Spinal cord (tissue), 10 donors: ENCODE results near the gene KRT39. TPM values are rescaled to one million over a fixed set of nuclear protein-coding genes. Genes with fewer than 3 reads are reported as not detected.

Experiments used
- DNase-seq, 6 donors: peaks; one replicate each; pipeline versions ENCODE4 v3.0.0 to v3.0.0-alpha.2; 2013 to 2015; ENCODE audit warnings: low spot score in 6 of 6, low read depth in 4 of 6
- H3K27ac ChIP-seq: one replicate; pipeline ENCODE4 v1.5.1; 2013; ENCODE audit warnings: low read depth, low read length, control low read depth
- H3K27me3 ChIP-seq: one replicate; pipeline ENCODE4 v1.6.1; 2013; ENCODE audit warnings: low read length; ENCODE audit not compliant: control insufficient read depth, insufficient read depth
- H3K36me3 ChIP-seq: one replicate; pipeline ENCODE4 v1.6.1; 2013; ENCODE audit warnings: low read length; ENCODE audit not compliant: control insufficient read depth, insufficient read depth
- H3K4me1 ChIP-seq: one replicate; pipeline ENCODE4 v1.6.1; 2013; ENCODE audit warnings: low read length; ENCODE audit not compliant: control insufficient read depth, insufficient read depth
- H3K4me3 ChIP-seq: one replicate; pipeline ENCODE4 v1.5.1; 2013; ENCODE audit warnings: low read depth, low read length, control low read depth
- H3K9me3 ChIP-seq: one replicate; pipeline ENCODE4 v1.6.1; 2013; ENCODE audit warnings: low read length; ENCODE audit not compliant: control insufficient read depth, insufficient read depth
- WGBS: methylation state at CpG from one replicate; pipeline ENCODE4 v1.1.5; 2013; ENCODE audit warnings: missing lambda C conversion rate; ENCODE audit not compliant: insufficient coverage; 5-methylcytosine and 5-hydroxymethylcytosine counted together
- polyA plus RNA-seq, 2 donors: library from polyadenylated mRNA; unstranded; fragments of 120-200 nt; gene quantifications; one replicate each; pipeline ENCODE4 v1.2.1, GENCODE V29; 2013; ENCODE audit not compliant: insufficient read length in 2 of 2
- total RNA-seq, 2 donors: library from RNA; depleted of rRNA in 1 of 2; stranded (reverse); fragments of 120-200 nt in 1 of 2; fragments of >200 nt in 1 of 2; gene quantifications; one replicate each; pipeline versions ENCODE4 v1.2.3 to v1.2.4, GENCODE V29; 2013 to 2014
- donor health status: healthy.

The KRT39 gene
- total and polyA plus RNA-seq, 4 donors = not detected

- no peak for DNase-seq
- Histone ChIP-seq H3K27me3 (no peaks in the 10 kb centered on the region), H3K9me3 (no peaks in the 10 kb centered on the region), H3K27ac (no peak overlapping the region), H3K36me3 (no peaks in the 10 kb centered on the region), H3K4me1 (no peaks in the 10 kb centered on the region), H3K4me3 (no peak overlapping the region)
- 65% methylated on average over 7 of the region's 8 CpGs for WGBS
Measured at GRCh38 chr17:40986920-40987319, 20.2 kb upstream of the KRT39 start.

GRCh38 chr17:40984226-40984625 is 17.5 kb upstream of the KRT39 start, which contains the start of gene KRT40:
Gene KRT40, minus strand, starts transcription at chr17:40984326. Its CDS starts 53 bp downstream, at chr17:40984273.
- no peak within 1 kb of the TSS for H3K27ac ChIP-seq
- no CpG with 5 or more reads among the region's 3 CpGs for WGBS
- H3K27me3 ChIP-seq = no peaks in the 10 kb centered on the region
- H3K4me1 ChIP-seq = peaks cover 8% of the 10 kb centered on the region
- H3K36me3 ChIP-seq = no peaks in the 10 kb centered on the region
- no peaks in the 10 kb centered on the region for H3K9me3 ChIP-seq
- no peak for DNase-seq
- H3K4me3 ChIP-seq = no peak within 1 kb of the TSS

GRCh38 chr17:40981115-40981514 is 14.4 kb upstream of the KRT39 start:
- H3K4me3 ChIP-seq = no peak overlapping the region
- no peak overlapping the region for H3K27ac ChIP-seq
- no peaks in the 10 kb centered on the region for H3K27me3 ChIP-seq
- no peaks in the 10 kb centered on the region for H3K9me3 ChIP-seq
- WGBS = 39% methylated on average over 3 of the region's 5 CpGs
- no peak for DNase-seq
- peaks cover 8% of the 10 kb centered on the region for H3K4me1 ChIP-seq
- no peaks in the 10 kb centered on the region for H3K36me3 ChIP-seq

DNA sequence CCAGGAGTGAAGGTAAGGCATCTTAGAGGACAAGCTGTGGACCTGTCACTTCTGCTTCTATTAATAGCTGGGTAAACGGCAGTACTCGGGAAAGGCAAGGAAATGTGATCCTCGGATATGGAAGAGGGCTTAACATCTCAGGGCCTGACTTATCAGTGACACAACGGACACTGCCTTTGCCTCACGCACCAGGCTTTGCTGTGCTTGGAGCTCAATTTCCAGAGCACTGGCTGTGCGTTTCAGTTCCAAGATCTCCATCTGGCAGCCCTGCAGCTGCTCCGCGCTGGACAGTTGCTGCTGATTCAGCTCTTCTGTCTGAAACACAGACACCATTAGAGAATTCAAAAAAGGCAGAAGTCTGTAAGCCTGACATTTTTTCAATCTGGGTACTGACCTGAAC is 13.8 kb upstream of the KRT39 start:
- H3K4me3 ChIP-seq = no peak overlapping the region
- 18% methylated on average over 8 of the region's 8 CpGs for WGBS
- H3K36me3 ChIP-seq = no peaks in the 10 kb centered on the region
- H3K9me3 ChIP-seq = no peaks in the 10 kb centered on the region
- H3K27ac ChIP-seq = no peak overlapping the region
- peak in 5 of 6 donors; percentile 20 to 82 (median 46) for DNase-seq
- no peaks in the 10 kb centered on the region for H3K27me3 ChIP-seq
- peaks cover 8% of the 10 kb centered on the region for H3K4me1 ChIP-seq

- H3K4me1 ChIP-seq = peaks cover 8% of the 10 kb centered on the region
- no peaks in the 10 kb centered on the region for H3K36me3 ChIP-seq
- 90% methylated on average over 3 of the region's 3 CpGs for WGBS
- H3K27me3 ChIP-seq = no peaks in the 10 kb centered on the region
- no peak overlapping the region for H3K27ac ChIP-seq
- H3K4me3 ChIP-seq = no peak overlapping the region
- no peaks in the 10 kb centered on the region for H3K9me3 ChIP-seq
- DNase-seq = no peak
Measured at GRCh38 chr17:40980117-40980516, 13.4 kb upstream of the KRT39 start.

- Histone ChIP-seq H3K27me3 (no peaks in the 10 kb centered on the region), H3K9me3 (no peaks in the 10 kb centered on the region), H3K36me3 (no peaks in the 10 kb centered on the region), H3K27ac (no peak overlapping the region), H3K4me3 (no peak overlapping the region), H3K4me1 (peaks cover 8% of the 10 kb centered on the region)
- no peak for DNase-seq
- WGBS = 89% methylated on average over 12 of the region's 13 CpGs
Measured at GRCh38 chr17:40978575-40979151, 11.9 kb upstream of the KRT39 start.

GRCh38 chr17:40975516-40975915 is 8.8 kb upstream of the KRT39 start:
- no peak overlapping the region for H3K27ac ChIP-seq
- DNase-seq = no peak
- no peaks in the 10 kb centered on the region for H3K36me3 ChIP-seq
- H3K9me3 ChIP-seq = no peaks in the 10 kb centered on the region
- H3K4me3 ChIP-seq = no peak overlapping the region
- H3K27me3 ChIP-seq = no peaks in the 10 kb centered on the region
- H3K4me1 ChIP-seq = peaks cover 3% of the 10 kb centered on the region

GRCh38 chr17:40974366-40974765 is 7.6 kb upstream of the KRT39 start:
- no peak overlapping the region for H3K4me3 ChIP-seq
- 100% methylated on average over 2 of the region's 3 CpGs for WGBS

GRCh38 chr17:40967582-40967981 is 834 bp upstream of the KRT39 start:
- no CpG with 5 or more reads among the region's 1 CpG for WGBS
- Histone ChIP-seq H3K9me3 (no peaks in the 10 kb centered on the region), H3K36me3 (no peaks in the 10 kb centered on the region), H3K4me3 (no peak overlapping the region), H3K4me1 (no peaks in the 10 kb centered on the region), H3K27me3 (no peaks in the 10 kb centered on the region), H3K27ac (no peak overlapping the region)
- DNase-seq = no peak

More at GRCh38 chr17:40974366-40974765, 7.6 kb upstream of the KRT39 start:
- no peaks in the 10 kb centered on the region for H3K36me3 ChIP-seq
- H3K27ac ChIP-seq = no peak overlapping the region
- H3K27me3 ChIP-seq = no peaks in the 10 kb centered on the region
- no peaks in the 10 kb centered on the region for H3K9me3 ChIP-seq
- no peak for DNase-seq
- H3K4me1 ChIP-seq = no peaks in the 10 kb centered on the region

DNA sequence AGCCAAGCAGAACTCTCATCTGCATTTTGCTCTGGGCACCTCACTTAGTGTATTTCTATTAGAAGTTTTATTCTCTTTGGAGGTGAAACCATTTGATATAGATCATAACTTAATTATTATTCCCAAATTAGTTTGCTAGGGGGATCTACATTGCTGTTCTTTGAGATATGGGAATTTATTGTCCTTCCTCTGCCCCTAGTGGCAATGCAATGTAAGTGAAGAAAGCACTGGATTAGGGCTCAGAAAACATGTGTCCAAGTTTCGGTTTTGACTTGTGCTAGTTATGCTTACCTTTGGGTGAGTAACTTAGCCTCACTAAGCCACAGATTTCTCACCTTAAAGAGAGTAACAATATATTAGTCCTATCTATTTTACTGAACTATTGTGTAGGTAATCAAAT is 2.9 kb downstream of the KRT39 start:
- DNase-seq = no peak
- H3K27ac ChIP-seq = no peak overlapping the region
- H3K4me1 ChIP-seq = no peaks in the 10 kb centered on the region
- H3K4me3 ChIP-seq = no peak overlapping the region
- no peaks in the 10 kb centered on the region for H3K9me3 ChIP-seq
- no peaks in the 10 kb centered on the region for H3K27me3 ChIP-seq
- H3K36me3 ChIP-seq = no peaks in the 10 kb centered on the region
- WGBS = no CpG with 5 or more reads among the region's 1 CpG
